ENCODE data around the gene WDPCP.
"Not testable (repeated sequence)": the region's sequence is repeated elsewhere in the genome, so short reads cannot be mapped to it uniquely, and the experiment has no call there.

WDPCP gene

GRCh38 chr2:63537306-63537705 is 51.0 kb downstream of the WDPCP start:
- no peak for DNase-seq

GRCh38 chr2:63530704-63531279 is 57.5 kb downstream of the WDPCP start:
- DNase-seq = no peak

GRCh38 chr2:63525905-63526304 is 62.4 kb downstream of the WDPCP start:
- no peak for DNase-seq

GRCh38 chr2:63522950-63523349 is 65.3 kb downstream of the WDPCP start:
- DNase-seq = no peak

- no peak for DNase-seq
These were observed 67.5 kb downstream of the WDPCP start for GRCh38 chr2:63520793-63521192.

GRCh38 chr2:63514781-63515180 is 73.5 kb downstream of the WDPCP start:
- no peak for DNase-seq

- no peak for DNase-seq
These were observed 74.0 kb downstream of the WDPCP start for GRCh38 chr2:63514237-63514716.

- DNase-seq = no peak
These were observed 82.0 kb downstream of the WDPCP start for GRCh38 chr2:63506320-63506719.

GRCh38 chr2:63503818-63504217 is 84.5 kb downstream of the WDPCP start:
- DNase-seq = no peak

GRCh38 chr2:63500398-63500797 is 87.9 kb downstream of the WDPCP start:
- DNase-seq = no peak

GRCh38 chr2:63497576-63497975 is 90.7 kb downstream of the WDPCP start:
- no peak for DNase-seq

- DNase-seq = no peak
These were observed 93.3 kb downstream of the WDPCP start for GRCh38 chr2:63494968-63495367.

- DNase-seq = no peak
These were observed 94.2 kb downstream of the WDPCP start for GRCh38 chr2:63494100-63494499.

GRCh38 chr2:63488118-63488713 is 100.1 kb downstream of the WDPCP start:
- peak in 1 of 2 experiments; percentile 17 for DNase-seq

- DNase-seq = no peak
These were observed 101.4 kb downstream of the WDPCP start for GRCh38 chr2:63486861-63487290.

- no peak for DNase-seq
These were observed 103.4 kb downstream of the WDPCP start for GRCh38 chr2:63484901-63485300.

GRCh38 chr2:63484481-63484880 is 103.8 kb downstream of the WDPCP start:
- DNase-seq = no peak

GRCh38 chr2:63477686-63478085 is 110.6 kb downstream of the WDPCP start:
- DNase-seq = no peak

- DNase-seq = not testable (repeated sequence)
These were observed 119.0 kb downstream of the WDPCP start for GRCh38 chr2:63469313-63469712.

GRCh38 chr2:63465633-63466032 is 122.6 kb downstream of the WDPCP start:
- no peak for DNase-seq

- no peak for DNase-seq
These were observed 125.1 kb downstream of the WDPCP start for GRCh38 chr2:63463142-63463541.

GRCh38 chr2:63446658-63447057 is 141.6 kb downstream of the WDPCP start:
- DNase-seq = no peak

GRCh38 chr2:63444565-63445288 is 143.6 kb downstream of the WDPCP start:
- no peak for DNase-seq

GRCh38 chr2:63440612-63441011 is 147.7 kb downstream of the WDPCP start:
- no peak for DNase-seq

Data from activated T-cell treated with anti-CD3 and anti-CD28 coated beads, Interleukin-2, amount 50 U/mL, for 48 hours (primary cell).